Activated CD4-positive, CD25-positive, alpha-beta regulatory T cell treated with anti-CD3 and anti-CD28 coated beads, Interleukin-2, amount 50 U/mL, for 24 hours (primary cell): ENCODE data around the gene TFEB.

ENCODE experiments used
- ATAC-seq, 2 donors: fragments of 150-1000 bp; cut with Tn5 transposase; one replicate each; pipeline ENCODE4 v1.10.0; 2021; ENCODE audit warnings: mild to moderate bottlenecking in 1 of 2, moderate library complexity in 1 of 2

Gene TFEB

DNA sequence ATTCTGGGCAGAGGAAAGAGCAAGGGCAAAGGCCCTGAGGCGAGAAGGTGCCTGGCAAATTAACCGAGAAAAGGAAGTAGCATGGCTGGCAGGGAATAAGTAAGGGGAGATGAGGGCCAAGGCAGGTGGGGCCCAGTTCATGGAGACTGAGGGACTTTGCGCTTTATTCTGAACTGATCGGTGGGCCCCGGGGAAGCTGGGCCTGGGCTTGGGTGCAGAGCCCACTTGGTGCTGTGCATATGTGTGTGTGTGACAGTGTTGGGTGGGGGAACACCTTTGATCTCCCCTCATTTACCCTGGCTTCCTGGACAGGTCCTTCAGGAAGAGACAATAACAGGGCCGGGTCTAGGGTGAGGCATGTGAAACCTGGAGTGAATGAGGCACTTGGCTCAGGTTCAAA, 100.0 kb downstream of the TFEB start:
- ATAC-seq: no peak

- ATAC-seq: no peak
These were observed 100.8 kb downstream of the TFEB start for GRCh38 chr6:41634657-41635056.
